NOMO-1 treated with dmso at 0.1 percent for 144 hours (cell line): ENCODE results near the gene DDX23.
"Not testable (repeated sequence)": the region's sequence is repeated elsewhere in the genome, so short reads cannot be mapped to it uniquely, and the experiment has no call there.

ENCODE experiments used
- DNase-seq: peaks from one replicate; lab custom pipeline; 2025; ENCODE audit not compliant: unreplicated experiment; lab: John Stamatoyannopoulos, UW

Gene DDX23

GRCh38 chr12:48863291-48863690, 11.3 kb upstream of the DDX23 start:
- DNase-seq: no peak

- no peak for DNase-seq
These were observed 10.8 kb upstream of the DDX23 start for GRCh38 chr12:48862760-48863159.

- no peak for DNase-seq
These were observed 9.1 kb upstream of the DDX23 start for GRCh38 chr12:48861111-48861510.

- DNase-seq: not testable (repeated sequence)
These were observed 8.3 kb upstream of the DDX23 start for GRCh38 chr12:48860236-48860635.

GRCh38 chr12:48859607-48860006, 7.6 kb upstream of the DDX23 start:
- DNase-seq: no peak

GRCh38 chr12:48858043-48858442, 6.1 kb upstream of the DDX23 start:
- DNase-seq: no peak

GRCh38 chr12:48857278-48857994, 5.5 kb upstream of the DDX23 start:
- no peak for DNase-seq

GRCh38 chr12:48856379-48856778, 4.4 kb upstream of the DDX23 start:
- no peak for DNase-seq

GRCh38 chr12:48854932-48855331, 3.0 kb upstream of the DDX23 start:
- not testable (repeated sequence) for DNase-seq

GRCh38 chr12:48854488-48854887, 2.5 kb upstream of the DDX23 start:
- DNase-seq: no peak

GRCh38 chr12:48852734-48853688, 1.0 kb upstream of the DDX23 start:
- peak; percentile 58 for DNase-seq

- DNase-seq: not testable (repeated sequence)
These were observed 9.9 kb downstream of the DDX23 start for GRCh38 chr12:48842021-48842420.

- no peak for DNase-seq
These were observed 13.9 kb downstream of the DDX23 start for GRCh38 chr12:48838048-48838447.

- DNase-seq: no peak
These were observed 19.5 kb downstream of the DDX23 start for GRCh38 chr12:48832321-48833060.

- no peak for DNase-seq
These were observed 20.7 kb downstream of the DDX23 start for GRCh38 chr12:48831257-48831656.

- DNase-seq: no peak
These were observed 23.0 kb downstream of the DDX23 start for GRCh38 chr12:48828841-48829575.

GRCh38 chr12:48828293-48828692, 23.7 kb downstream of the DDX23 start:
- DNase-seq: no peak

- DNase-seq: no peak
These were observed 24.4 kb downstream of the DDX23 start for GRCh38 chr12:48827513-48828096.

GRCh38 chr12:48827026-48827425, 24.9 kb downstream of the DDX23 start:
- DNase-seq: no peak

- no peak for DNase-seq
These were observed 25.6 kb downstream of the DDX23 start for GRCh38 chr12:48826209-48826855.
